NCI-H345 treated with DMSO at 0.1 percent for 48 hours (cell line): ENCODE measurements around the gene TMEM52.
A peak's percentile ranks its signal among the peaks of the same experiment; 100 is the strongest.
"Not testable (repeated sequence)": the region's sequence is repeated elsewhere in the genome, so short reads cannot be mapped to it uniquely, and the experiment has no call there.

ENCODE experiments used
- DNase-seq: peaks from one replicate; lab custom pipeline; 2025; ENCODE audit not compliant: unreplicated experiment; lab: John Stamatoyannopoulos, UW

The TMEM52 gene

DNA sequence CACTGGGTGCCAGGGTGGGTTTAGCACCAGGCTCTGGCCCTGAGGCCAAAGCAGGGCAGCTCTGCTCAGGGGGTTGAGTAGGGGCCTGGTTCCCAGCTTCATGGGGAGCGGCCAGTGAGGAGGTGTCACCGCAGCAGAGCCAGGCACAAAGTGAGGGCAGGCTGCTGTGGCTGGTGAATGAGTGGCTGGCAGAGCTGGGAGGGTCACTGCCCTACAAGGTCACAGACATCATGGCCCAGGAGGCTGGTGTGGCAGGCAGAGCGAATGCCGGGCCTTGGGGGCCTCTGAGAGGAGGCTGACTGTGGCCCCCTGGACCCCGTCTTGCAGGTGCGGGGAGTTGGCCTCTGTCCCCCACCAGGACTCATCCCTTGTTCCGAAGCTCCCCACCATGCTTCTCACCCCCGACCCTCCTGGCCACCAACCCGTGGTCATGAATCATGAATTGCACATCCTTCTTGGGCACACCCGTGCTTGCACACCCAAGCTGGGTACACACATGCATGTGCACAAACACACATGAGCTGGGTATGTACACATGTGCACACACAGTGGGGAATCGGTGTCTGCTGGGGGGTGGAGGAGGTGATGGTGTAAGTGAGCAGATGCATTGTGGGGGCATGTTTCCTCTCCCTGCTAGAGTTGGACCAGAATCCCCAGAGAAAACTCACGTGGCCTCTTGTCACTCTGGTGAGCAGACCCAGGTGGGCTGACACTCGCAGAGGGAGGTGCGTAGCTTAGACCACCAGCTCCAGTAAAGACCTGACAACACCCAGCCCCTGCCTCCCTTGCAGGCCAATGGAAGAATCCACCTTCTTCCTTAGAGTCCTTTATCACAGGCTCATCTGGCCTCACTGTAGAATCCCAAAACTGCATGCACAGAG is 23.4 kb downstream of the TMEM52 start:
- no peak for DNase-seq

DNA sequence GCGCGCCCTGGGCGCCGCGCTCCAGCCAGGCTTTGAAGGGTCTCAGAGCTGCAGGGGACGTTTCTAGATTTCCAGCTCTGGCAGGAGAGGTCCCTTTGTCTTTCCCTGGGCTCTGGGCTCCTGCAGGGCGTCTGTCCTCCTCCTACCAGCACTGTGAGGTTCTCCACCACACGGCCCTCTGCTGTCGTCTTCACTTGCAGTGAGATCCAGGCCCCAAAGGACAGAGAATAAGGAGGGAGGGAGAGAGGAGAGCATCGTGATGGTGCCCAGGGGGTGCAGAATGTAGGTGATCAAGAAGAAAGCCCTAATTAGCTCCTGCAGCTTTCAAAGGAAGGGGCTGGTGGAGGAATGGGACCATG is 24.0 kb downstream of the TMEM52 start:
- DNase-seq: no peak

DNA sequence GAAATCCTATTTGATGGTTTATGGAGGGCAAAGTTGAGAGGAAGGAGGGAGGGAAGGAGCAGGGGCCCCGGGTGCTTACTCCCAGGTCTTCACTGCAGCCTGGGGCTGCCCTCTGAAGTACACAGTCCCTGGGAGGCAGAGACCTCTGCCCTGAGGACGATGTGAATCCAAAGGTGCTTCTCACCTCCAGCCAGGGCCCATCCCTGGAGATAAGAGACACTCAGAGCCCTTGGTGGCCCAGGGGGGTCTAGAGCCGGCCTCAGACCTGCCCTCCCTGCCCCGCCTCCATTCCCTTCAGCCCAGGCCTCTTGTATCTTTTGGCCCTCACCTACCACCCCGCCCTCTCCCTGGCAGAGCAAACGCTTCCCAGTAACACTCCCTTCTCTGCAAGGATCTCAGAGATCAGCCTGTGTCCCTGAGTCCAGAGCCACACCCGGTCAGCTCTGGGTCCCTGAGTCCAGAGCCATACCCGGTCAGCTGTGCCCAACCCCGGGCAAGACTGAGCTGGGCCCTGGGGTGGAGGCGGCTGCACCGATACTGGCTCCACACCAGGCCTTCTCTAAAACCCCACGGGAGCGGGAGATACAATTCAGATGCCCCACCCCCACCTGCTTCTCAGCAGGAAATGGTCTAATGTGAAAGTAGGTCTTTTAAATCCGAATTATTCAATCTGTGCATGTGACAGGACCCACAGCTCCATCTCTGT is 24.6 kb downstream of the TMEM52 start:
- peak; percentile 30 for DNase-seq

DNA sequence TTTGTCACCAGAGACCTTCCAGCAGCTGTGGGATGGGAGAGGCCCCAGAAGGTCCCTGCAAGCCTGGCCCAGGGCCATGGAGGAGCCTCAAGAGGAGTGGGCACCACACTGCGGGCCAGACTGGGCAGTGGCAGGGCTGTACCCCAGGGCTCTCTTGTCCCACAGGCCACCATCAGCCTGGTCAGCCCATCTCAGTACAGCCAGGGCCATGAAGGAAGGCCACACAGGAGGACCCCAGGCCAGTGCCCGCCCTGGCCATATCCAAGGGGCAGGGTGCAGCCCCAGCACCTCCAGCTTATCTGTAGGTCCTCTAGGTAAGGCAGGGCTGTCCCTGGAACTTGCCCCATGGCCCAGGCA is 25.1 kb downstream of the TMEM52 start:
- DNase-seq: no peak

DNA sequence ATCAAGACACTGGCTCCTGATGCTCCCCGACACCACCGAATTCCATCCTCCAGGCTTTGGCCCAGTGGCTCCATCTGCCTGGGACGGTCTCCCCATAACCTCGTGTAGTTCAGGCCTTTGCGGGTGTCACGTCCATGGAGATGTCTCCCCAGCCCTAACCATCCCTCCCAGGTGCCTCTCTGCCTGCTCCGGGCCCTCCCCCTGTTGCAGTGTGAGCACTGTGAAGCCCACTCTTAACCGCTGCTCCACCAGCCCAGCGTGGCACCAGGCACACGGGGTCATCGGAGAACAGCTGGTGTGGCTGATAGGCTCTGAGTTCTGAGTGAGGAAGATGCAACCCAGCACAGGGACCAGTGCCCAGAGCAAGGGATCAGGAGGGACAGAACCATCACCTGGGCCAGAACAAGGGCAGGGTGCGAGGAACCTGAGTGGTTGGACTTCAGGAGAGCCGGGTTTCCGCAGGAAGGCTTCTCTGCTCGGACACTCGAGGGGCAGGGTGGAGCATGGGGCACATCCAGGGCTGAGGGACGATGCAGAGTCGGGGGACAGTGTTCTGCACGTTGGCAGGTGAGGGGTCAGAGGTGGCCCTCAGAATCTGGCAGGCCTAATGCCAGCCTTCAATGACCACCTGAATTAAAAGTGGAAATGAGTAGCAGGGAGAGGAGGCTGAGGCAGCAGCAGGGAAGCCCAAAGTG is 25.6 kb downstream of the TMEM52 start:
- DNase-seq: no peak

DNA sequence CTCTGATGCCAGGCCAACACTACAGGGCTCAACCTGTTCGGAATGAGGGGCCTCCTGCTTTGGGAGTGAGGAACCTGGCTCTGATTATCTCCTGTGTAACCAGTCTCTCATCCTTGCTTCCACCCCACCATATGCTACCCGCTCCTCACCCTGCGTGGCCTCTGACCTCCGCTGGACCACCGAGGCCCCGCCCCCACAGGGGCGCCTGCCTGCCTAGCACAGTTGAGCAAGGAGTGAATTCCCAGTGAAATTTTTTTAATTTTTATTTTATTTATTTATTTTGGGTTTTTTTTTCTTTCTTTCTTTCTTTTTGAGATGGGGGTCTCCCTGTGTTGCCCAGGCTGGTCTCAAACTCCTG is 26.3 kb downstream of the TMEM52 start:
- DNase-seq: no peak

DNA sequence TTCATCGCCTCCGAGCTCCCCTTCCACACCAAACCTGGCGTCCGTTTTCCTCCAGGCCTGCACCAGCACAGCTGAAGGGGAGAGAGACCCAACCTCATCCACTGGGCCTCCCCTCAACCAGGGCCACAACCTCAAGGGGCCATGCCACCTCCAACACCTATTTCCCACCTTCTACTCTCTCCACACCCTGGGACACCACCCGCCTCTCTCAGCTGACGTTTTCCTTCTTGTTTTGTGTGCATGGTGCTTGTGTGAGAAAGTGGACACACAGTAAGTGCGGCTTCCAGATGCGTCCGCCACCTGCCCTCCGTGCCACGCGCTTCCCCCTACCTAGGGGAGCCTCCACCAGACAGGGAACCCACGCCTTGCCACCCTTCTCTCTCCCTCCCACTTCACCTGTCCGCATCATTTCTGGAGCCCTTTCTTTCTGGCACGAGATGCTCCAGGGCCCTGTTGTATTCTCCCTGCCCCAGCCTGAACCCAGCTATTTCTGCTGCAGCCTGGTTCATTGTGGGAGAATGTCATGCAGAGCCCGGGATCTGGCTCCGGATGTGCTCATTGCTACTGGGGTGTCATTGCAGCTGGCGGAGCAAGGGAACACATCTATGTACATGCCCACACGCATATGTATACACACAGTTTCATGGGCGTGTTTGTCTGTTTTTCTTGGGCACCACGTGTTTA is 26.9 kb downstream of the TMEM52 start:
- no peak for DNase-seq

DNA sequence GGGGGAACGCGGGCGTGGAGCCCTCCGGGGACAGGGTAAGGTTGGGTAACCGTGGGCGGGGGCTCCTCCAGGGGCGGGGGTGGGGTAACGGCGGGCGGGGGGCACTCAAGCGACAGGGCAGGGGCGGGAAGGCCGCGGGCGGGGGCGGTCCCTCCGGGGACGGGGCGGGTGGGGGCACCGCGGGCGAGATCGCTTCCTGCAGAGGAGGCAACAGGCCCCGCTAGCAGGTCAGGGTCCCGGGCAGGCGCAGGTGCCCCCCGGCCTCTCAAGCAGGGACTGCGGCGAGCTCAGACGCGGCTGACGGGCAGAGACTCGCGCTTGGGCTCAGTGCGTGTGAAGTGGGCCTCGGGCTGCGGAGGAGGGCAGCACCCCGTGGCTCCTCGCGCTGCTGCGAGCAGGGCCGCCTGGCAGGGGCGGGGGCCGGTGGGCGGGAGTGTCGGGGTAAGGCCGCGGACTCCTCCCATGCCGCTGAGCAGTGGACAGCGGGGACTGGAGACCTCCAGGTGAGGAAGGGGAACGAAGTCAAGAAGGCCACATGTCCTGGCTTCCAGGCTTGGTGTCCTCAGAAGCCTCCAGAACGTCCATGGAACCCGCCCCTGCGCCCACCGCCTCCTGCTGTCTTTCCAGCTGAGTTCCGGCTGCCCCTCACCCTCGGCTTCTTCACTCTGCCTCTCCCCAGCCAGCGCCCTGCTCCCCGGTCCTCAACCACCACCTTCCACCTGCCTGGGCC is 27.6 kb downstream of the TMEM52 start:
- DNase-seq: peak; percentile 62

DNA sequence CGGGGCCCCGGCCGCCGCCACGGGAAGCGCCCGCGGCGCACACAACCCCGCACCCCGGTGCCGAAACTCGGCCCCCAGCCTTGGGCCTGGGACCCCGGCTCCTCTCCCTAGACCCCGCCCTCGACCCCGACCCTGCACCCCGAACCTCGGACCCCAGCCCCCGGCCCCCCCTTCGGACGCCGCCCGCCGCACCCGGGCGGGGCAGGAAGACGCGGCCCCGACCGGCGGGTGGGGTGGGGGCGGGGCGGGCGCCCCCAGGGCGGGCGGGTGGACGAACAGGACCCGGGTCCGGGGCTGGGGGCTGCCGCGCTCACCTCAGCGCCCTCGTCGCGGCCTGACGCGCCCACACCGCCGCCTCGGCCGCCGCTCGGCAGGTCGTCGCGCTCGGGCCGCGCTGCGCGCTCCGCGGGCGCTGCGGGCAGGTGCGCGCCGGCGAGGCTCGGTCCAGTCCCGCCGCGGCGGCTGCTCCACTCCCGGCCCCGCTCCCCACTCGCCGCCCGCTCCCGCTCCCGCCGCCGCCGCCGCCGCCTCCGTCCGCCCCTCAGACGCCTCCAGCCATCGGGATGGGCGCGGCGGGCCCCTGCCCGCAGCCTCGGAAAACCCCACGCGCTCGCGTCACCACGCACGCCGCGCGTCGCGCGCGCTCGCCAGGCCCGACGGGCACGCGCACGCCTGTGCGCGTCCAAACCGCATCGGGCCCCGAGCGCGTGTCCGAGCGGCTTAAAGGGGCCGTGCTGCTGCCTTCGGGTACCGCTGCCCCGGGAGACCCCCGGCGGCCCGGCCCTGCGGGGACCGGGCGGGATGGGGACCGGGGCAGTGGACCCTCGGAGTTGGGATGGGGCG is 28.4 kb downstream of the TMEM52 start, which contains the start of gene GNB1:
Gene GNB1, minus strand, starts transcription at position 582 of the 843 bp plus-strand sequence. CDS start 65,634 bp downstream, outside the sequence.
- peak; percentile 81 for DNase-seq

DNA sequence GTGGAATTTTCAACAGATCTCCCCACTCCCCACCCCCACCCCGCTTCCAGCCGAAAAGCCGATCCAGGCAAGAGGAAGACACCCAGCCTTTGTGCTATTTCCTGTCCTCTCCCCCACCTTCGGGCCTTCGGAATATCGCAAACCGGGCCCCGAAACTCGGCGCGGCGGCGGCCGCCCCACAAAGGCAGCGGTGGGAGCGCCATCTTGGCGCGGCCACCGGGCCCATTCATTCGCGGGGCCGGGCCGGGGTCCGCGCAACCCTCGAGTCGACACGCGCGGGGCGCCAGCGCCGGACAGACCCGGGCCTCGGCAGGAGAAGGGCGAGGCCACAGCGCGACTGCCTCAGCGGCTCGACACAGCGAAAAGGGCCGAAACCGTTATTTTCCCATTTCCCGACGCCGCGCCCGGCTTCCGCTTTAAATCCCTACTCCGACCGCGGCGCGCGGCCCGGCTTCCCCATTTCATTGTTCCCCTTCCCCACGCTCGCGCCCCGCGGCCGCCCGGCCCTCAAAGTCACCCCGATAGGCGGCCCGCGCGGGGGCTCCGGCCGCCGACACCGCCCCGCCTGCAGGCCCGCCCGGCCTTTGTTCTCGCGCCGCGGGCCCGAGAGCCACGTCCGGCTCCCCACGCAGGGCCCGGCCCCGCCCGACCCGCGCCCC is 29.1 kb downstream of the TMEM52 start:
- DNase-seq: no peak

DNA sequence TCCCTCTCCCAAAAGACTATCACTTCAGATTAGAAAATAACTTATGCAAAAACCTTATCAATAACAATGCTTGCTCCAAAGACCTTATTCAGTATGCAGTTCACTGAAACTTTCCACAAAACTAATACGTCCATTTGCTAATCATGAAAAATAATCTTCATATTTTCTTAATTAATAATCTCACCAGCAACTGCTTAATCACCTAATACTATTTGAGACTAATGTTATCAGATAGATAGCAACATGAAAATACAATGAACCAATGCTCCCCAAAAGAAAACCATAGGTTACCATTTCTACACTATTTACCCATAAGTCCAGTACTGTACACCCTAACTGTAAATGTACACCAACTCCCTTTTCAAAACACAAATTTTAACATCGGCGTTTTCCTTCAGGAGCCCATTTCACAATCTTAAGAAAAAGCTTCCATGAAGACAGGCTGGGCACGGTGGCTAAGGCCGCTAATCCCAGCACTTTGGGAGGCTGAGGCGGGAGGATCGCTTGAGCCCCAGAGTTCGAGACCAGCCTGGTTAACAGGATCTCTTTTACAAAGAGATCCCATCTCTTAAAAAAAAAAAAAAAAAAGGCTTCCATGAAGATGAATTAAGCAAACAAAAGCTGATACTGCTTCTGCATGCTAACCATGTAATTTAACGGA is 29.9 kb downstream of the TMEM52 start:
- no peak for DNase-seq

DNA sequence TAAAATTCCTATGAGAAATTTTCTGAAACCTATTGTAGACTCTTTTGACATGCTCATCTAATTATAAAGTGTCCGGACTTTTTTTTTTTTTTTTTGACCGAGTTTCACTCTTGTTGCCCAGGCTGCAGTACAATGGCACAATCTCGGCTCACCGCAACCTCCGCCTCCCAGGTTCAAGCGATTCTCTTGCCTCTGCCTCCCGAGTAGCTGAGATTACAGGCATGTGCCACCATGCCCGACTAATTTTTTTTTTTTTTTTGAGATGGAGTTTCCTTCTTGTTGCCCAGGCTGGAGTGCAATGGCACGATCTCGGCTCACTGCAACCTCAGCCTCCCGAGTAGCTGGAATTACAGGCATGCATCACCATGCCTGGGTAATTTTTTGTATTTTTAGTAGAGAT is 35.2 kb downstream of the TMEM52 start:
- not testable (repeated sequence) for DNase-seq

DNA sequence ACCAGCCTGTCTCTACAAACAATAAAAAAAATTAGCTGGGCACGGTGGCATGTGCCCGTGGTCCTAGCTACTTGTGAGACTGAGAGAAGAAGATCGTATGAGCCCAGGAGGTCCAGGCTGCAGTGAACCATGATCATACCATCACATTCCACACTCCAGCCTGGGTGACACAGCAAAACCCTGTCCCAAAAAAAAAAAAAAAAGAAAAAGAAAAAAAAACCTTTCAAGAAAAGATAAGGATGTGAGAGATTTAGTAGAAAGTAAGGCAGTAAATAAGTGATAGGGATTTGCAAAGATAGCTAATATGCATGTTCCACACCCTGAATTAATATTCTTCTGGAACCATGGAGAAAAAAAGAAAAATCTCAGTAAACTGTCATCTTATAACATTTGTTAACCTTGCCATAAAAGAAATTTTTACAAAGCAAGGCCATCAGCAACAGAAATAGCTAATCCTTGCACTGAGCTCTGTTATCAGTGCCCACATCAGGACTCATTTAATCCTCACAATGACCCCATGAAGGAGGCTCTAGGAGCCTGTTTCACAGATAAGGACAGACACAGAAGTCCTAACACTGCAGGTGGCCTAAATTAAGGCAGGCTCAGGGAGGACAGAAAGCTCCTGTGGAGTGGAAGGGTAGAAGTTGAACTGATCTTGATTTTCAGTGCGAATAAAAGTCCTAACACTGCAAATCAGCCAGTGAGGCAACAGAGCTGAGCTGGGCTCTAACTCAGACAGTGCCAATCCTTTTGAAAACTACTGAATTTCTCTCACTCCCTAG is 35.8 kb downstream of the TMEM52 start:
- no peak for DNase-seq

DNA sequence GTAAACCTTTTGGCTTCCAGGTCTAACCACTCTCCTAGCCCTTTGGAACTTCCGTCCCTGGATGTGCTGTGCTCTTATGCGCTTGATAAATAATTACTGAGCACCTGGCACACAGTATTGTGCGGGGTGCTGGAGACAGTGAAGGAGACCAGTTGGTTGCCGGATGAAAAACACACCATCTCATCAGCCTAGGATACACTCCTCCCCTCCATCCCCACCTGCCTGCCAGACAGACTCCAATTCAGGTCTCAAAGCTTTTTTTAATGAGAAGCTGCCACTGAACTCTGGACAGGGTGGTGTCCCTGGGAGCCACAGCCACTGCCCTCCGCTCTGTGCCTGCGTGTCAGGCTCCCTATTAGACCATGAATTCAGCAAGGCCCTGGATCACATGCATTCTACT is 37.4 kb downstream of the TMEM52 start:
- no peak for DNase-seq

DNA sequence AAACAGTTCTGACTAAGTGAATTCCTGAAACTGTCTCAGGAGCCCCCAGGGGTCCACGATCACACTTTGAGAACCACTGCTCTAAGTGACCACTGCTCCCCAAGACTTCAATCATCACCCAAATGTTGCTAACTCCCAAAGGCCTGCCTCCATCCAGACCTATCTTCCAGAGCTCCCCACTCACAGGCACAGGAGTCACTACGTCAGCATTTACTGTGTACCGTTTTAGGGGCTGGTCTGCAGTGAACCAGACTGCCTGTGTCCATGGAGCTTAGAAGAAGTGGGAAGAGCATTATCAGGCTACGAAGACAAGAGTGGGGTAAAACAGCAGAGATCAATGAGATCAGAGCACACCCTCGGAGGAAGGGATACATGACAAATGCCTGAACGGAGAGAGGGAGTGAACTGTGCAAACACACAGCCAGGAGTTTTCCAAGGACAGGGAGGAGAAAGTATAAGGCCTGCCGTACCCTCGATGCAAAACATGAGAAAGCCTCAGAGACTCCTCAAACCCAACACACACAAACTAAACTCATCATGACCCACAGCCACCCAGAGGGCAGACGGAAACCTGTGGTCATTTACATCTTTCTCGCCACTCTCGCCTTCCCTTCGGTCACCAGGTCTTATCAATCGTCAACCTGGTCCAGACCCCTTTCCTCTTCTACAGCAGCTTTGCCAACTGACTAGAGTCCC is 38.3 kb downstream of the TMEM52 start:
- no peak for DNase-seq

DNA sequence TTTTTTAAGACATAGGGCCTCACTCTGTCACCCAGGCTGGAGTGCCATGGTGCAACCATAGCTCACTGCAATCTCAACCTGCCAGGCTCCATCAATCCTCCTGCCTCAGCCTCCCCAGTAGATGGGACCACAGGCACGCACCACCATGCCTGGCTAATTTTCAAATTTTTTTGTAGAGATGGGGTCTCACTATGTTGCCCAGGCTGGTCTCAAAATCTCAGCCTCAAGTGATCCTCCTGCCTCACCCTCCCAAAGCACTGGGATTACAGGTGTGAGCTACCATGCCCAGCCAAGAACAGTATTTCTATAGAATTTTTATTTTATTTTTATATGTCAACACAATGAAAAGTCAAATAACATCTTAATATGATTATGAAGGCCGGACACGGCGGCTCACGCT is 39.1 kb downstream of the TMEM52 start:
- DNase-seq: no peak

DNA sequence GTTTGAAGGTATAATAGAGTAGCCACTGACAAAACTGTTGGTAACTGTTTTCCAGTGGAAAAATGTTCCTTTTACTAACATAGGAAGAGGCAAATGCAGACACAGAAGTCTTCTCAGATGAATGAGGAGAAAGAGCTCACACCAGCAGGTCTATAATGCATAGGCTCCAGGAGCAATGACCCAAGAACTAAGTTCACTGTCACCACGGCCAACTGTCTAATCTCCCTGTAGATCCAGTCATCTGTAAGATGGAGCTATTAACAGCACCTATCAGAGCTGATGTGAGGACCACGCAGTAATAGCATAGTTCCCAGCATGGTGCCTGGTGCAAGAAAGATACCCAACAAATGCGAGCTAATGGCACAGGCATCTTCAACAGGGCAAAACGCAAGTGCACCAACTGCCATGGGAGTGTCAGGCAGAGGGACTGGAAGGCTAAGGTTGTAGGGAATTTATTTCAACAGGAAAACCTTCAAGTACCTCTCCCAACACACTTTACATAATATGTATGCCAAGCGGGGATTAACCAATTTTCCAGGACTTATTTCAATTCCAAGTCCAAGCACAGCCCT is 41.1 kb downstream of the TMEM52 start:
- DNase-seq: no peak
